NB4 (cell line): ENCODE data around the gene MAD1L1.

Source experiments
- CTCF ChIP-seq: IDR thresholded peaks from one replicate; pipeline ENCODE4 v1.5.1; 2012; ENCODE audit warnings: low read depth, low read length
- MAX ChIP-seq: IDR thresholded peaks from 2 replicates; pipeline ENCODE4 v1.6.1; 2011; ENCODE audit warnings: low read depth, low read length
- POLR2A ChIP-seq: IDR thresholded peaks from 2 replicates; pipeline ENCODE4 v1.6.1; 2011; ENCODE audit warnings: mild to moderate bottlenecking; ENCODE audit not compliant: insufficient read length; ENCODE audit errors: extremely low read depth

GRCh38 chr7:1951159-1951536, 281.6 kb downstream of the MAD1L1 start:
- TF ChIP-seq CTCF (no peak), POLR2A (no peak), MAX (peak; percentile 99)
